ENCODE results near the gene CACNG1.

Gene CACNG1

GRCh38 chr17:67018471-67019434 is 25.6 kb upstream of the CACNG1 start:
- H3K4me3 ChIP-seq (ENCODE audit: low read depth, low read length): no peak overlapping the region

GRCh38 chr17:67019809-67020208 is 24.5 kb upstream of the CACNG1 start:
- no peak for DNase-seq (ENCODE audit: low read depth)
- no peak overlapping the region for H3K4me3 ChIP-seq (ENCODE audit: low read depth, low read length)
- TF ChIP-seq CTCF (IDR thresholded peaks at IDR 0.05; ENCODE audit: control insufficient read depth, extremely low read depth, insufficient read depth): no peak

More at GRCh38 chr17:67018471-67019434, 25.6 kb upstream of the CACNG1 start:
- TF ChIP-seq CTCF (IDR thresholded peaks at IDR 0.05; ENCODE audit: control insufficient read depth, extremely low read depth, insufficient read depth): no peak
- DNase-seq (ENCODE audit: low read depth): no peak

- H3K4me3 ChIP-seq (ENCODE audit: low read depth, low read length): no peak overlapping the region
- no peak for DNase-seq (ENCODE audit: low read depth)
- TF ChIP-seq CTCF (IDR thresholded peaks at IDR 0.05; ENCODE audit: control insufficient read depth, extremely low read depth, insufficient read depth): no peak
Observed at GRCh38 chr17:67020293-67020766, 24.0 kb upstream of the CACNG1 start.

GRCh38 chr17:67021196-67021595 is 23.2 kb upstream of the CACNG1 start:
- DNase-seq (ENCODE audit: low read depth): no peak
- TF ChIP-seq CTCF (IDR thresholded peaks at IDR 0.05; ENCODE audit: control insufficient read depth, extremely low read depth, insufficient read depth): no peak

GRCh38 chr17:67021743-67022450 is 22.5 kb upstream of the CACNG1 start:
- H3K4me3 ChIP-seq (ENCODE audit: low read depth, low read length): no peak overlapping the region
- no peak for DNase-seq (ENCODE audit: low read depth)
- no peak for TF ChIP-seq CTCF (IDR thresholded peaks at IDR 0.05; ENCODE audit: control insufficient read depth, extremely low read depth, insufficient read depth)

More at GRCh38 chr17:67021196-67021595, 23.2 kb upstream of the CACNG1 start:
- no peak overlapping the region for H3K4me3 ChIP-seq (ENCODE audit: low read depth, low read length)

- no peak for TF ChIP-seq CTCF (IDR thresholded peaks at IDR 0.05; ENCODE audit: control insufficient read depth, extremely low read depth, insufficient read depth)
- H3K4me3 ChIP-seq (ENCODE audit: low read depth, low read length): no peak overlapping the region
- no peak for DNase-seq (ENCODE audit: low read depth)
Observed at GRCh38 chr17:67022451-67022810, 21.9 kb upstream of the CACNG1 start.

Data from LNCaP clone FGC (cell line).